ENCODE results near the gene HDGFL2.

HDGFL2 gene

DNA sequence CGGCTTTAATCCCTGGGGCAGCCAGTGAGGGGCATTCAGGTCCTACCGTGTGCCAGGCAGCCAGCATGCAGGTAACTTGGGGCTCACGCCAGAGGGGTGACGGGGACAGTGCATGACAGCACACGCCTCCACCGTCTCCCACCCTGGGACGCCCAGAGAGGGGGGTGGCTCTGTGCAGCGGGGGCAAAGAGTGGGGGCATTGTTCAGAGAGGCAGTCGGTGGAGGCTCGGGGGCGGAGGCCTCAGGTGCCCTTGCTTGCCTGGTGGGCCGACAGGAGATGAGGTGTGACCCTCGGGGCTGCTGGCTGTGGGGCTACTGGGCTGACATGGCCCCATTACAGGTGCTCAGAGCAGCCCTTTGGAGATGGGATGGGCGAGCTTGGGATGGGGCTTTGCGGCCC lies 27.8 kb downstream of the HDGFL2 start:
- DNase-seq = no peak

DNA sequence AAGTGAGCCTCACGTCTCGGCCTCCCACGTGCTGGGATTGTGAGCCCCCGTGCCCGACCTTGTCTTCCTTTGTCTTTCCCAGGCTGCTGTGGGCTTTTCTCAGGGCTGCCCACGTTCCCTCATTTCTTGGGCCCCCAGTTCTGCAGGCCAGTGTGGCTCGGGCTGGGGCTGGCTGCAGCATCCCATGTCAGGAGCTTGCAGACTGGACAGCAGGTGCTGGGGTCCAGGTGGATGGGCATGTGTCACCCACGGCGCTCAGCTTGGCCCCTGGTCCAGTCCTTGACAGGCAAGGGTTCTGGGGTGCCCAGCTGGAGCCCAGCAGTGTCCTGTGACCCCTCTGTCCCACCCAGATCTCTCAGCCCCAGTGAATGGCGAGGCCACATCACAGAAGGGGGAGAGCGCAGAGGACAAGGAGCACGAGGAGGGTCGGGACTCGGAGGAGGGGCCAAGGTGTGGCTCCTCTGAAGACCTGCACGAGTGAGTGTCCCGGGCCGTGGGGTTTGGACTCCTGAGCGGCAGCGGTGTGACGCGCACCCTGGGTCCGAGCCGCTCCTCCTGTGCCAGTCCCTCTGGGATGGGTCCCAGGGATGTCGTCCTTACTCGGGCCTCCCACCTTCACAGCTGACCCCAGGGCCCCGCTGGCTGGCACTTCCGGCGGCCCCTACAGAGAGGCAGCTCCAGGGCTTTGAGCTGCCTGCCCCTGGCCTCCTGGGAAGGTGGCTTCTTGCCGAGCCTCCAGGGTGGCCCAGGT lies 28.9 kb downstream of the HDGFL2 start:
- DNase-seq = no peak

DNA sequence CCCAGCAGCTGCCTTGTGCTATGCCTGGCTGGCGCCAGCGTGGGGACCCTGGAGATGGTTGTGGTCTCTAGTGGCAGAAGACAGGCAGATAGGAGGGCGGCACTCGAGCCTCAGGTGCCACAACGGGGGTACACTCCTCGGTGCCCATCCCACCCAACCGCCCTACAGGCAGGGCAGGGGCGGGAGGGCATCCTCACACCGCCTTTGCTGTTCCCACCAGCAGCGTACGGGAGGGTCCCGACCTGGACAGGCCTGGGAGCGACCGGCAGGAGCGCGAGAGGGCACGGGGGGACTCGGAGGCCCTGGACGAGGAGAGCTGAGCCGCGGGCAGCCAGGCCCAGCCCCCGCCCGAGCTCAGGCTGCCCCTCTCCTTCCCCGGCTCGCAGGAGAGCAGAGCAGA lies 29.6 kb downstream of the HDGFL2 start:
- no peak for DNase-seq

DNA sequence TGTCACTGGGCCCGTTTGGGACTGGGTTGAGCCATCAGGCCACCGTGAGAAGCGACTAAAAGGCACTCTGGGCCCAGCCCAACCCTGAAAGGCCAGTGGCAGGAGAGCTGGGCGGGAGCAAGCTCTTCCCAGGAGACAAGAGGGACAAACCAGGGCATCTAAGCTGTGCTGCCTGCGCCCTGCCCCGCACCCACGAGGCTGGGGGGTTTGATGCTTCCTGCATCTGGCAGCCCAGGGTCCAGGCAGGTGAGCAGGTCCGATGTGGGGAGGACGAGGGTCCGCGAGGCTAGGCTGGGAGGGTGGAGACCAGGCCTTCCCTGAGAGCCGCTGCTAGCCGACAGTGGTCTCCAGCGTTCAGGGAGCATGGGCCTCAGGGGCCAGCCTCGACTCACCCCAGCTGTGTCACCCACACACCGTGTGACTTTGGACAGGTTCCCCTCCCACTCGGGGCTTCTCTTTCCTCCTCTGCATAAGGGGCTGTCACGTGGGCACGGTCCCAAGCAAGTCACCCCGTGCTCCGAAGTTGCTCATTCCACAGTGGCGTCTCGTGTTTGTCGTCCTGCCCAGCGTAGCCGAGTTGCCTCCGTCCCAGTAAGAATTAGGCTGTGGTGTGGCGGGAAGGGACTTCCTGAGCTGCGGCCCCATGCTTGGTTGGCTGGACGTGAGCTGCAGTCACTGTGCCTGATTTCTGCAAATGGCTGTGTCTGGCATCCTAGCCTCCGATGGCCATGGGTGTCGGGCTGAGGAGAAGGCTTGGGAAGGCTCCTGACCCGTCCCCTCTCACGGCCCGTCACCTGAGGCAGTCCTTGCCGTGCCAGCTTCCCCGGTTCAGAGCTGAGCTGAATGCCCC lies 30.4 kb downstream of the HDGFL2 start:
- DNase-seq = no peak

DNA sequence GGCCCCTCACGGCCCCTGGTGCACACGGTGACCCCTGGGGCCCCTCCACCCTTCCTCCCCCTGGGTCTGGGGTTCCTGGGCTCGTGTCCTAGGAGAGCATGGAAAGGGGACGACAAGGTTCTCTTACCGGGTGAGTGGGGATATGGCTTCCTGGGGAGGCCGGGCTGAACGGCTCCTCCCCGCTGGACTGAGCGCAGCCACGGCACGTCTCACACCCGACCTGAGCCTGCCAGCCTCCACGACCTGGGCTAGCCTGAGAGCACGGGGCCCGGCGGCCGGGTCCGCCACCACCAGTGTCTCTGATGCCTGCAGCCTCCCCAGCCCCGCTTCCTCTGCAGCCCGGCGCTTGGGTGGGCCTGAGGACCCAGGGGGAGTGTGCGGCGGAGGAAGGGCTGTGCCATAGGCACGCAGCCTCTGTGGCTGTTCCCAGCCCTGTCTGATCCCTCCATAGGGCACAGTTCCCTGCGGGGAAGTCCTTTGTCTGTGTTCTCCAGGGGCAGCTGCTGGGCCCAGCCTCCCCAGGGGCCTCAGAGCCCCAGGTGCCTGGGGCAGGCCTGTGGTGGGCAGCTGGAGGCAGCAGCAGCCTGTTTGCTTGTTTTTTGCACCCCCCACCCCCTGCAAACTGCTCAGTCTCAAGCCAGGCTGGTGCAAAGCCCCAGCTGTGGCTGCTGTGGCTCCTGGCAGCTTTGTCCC lies 31.2 kb downstream of the HDGFL2 start:
- no peak for DNase-seq

DNA sequence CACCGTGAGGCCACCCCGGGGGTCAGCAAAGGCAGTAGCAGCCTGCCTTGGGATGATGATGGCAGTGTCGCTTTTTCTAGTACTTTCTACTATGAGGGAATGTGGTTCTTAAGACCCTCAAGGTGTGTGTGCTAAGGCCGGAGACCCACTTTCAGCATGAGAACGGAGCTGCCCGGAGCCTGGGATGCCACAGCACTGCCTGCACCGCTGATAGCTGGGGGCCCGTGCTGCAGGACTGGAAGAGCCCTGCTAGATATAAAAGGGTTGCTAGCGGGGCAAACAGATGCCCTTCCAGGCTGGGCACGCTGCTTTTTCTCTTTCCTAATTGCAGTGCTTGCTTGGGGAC lies 31.7 kb downstream of the HDGFL2 start:
- no peak for DNase-seq

DNA sequence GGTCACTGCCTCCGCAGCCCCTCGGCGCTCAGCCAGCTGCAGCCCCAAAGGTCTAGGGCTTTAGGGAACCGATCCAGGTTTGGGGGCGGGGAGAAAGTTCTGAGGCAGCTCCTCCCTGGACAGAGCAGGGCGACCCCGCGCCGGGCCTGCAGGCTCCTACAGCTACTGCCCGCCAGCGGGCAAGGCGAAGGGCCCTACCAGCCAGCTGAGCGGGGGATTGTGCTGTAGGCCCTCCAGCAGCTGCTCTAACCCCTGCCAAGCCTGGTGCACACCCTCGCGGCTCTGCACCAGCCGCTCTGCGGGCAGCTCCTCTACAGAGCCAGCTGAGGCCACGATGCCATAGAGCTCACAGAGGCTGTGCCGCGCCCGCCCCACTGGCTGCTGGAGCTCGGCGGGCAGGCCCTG lies 32.2 kb downstream of the HDGFL2 start:
- no peak for DNase-seq

DNA sequence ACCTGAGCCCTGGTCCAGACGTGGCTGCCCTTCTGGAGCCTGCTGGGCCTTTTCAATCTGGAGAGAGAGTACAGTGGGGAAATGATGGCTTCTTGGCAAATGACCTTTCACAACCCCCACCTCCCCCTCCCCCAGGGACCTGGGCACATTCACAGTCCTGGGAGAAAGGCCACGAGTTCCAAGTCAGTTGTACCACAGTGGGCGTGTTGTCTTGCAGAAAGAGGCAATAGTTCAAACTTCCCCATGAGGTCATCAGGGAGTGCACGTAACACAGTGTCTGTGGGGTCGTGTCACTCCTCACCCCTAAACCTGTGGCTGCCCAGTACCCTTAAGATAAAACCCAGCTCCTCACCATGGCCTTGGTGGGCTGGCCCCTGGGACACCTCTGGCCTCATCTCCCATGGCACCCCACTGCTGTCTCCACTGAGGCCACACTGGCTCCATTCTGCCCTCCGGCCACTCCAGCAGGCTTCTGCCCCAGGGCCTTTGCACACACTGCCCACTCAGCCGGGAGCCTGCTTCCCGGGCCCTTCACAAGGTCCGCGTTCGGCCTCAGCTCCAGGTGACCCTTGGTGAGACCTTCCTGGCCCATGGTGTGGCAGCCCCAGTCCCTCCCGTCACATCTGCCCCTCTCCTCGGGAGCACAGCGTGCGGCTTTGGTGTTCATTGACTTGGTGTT lies 32.9 kb downstream of the HDGFL2 start:
- no peak for DNase-seq

DNA sequence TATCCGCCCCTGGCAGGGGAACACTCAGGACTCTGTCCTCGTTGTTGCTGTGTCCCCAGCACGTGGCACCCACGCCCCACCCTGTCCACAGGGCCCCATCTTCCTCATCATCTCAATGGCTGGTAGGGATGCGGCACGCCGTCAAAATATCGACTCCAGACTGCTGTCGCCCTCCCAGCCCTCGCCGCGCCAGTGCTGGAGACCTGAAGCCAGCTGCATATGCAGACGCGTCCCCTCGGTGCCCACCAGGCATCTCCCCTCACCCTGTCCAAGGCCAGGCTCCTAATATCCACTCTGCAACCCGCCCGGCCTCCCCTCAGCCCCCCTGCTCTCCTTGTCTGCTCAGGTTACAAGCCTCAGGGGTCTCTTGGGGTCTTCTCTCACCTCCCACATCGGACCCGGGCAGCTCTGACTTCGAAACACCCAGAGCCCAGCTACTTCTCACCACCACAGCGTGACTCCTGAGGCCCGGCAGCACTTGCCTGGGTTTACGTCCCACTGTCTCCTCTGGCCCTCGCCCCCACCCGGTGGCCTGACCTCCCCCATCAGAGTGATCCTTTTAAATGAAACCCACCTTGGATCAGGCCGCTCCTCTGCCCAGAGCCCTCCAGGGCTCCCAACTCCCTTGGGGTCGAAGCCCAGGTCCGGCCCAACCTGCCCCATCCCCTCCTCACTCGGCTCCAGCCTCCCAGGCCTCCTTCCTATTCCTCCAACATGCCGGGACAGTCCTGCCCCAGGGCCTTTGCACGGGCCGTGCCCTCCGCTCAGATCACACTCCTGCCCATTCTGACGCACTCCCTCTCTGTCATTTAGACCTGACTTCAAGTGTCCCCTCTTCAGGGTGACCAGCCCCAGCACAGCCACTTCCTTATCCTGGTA lies 33.7 kb downstream of the HDGFL2 start:
- no peak for DNase-seq

DNA sequence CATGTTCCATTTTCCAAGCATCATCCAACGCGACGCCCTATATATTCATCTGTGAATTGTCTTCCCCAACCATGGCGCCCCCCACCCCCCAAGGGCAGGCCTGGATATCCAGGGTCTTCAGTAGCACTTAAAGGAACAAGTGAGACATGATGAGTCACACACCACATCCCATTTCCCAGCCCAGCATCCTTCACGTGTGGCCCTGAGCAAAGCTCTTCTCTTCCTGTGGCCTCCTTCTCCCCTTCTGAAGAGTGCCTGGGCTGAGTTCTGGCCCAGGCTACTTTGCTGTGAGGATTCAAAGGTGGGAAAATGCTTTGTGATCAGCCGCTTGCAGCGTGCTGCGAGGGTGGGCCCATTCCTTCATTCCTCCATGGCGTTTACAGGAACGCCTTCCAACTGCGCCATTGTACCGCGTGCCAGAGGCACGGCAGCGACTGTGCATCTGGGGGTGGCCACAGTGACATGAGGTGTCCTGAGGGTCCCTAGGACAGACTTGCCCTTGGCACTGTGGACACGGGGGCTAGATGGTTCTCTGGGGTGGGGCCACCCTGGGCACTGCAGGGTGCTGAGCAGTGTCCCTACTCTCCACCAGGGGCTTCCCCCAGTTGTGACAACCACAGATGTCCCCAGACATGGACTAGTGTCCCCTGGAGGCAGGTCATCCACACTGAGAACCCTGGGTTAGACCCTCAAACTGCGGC lies 34.5 kb downstream of the HDGFL2 start:
- peak; percentile 76 for DNase-seq

DNA sequence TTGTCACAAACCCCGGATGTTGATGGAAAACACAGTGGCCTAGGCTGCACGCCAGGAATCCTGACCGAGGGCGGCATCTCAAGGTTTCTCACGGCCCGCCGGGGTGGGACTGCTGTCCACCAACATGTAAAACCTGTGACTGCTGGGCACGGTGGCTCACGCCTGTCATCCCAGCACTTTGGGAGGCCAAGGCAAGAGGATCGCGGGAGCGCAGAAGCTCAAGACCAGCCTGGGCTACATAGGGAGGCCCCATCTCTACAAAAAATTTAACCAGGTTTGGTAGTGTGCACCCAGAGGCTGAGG lies 35.0 kb downstream of the HDGFL2 start:
- no peak for DNase-seq

DNA sequence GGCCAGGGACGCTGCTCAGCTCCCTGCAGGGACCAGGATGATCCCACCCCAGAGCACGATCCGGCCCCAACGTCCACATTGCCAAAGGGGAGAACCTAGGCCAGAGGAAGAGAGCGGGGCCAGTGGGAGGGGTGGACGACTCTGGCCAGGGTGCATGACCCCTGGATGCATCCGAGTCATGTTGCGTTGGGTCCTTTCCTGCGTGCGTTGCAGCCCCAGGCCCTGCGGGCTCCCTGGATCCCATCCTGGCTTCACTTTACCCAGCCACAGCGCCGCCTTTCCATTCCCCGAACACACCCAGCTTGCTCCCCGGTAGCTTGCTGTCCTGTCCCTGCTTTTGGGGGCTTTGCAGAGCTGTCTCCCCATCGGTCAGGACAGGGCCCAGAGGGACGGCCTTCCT lies 35.7 kb downstream of the HDGFL2 start:
- no peak for DNase-seq

DNA sequence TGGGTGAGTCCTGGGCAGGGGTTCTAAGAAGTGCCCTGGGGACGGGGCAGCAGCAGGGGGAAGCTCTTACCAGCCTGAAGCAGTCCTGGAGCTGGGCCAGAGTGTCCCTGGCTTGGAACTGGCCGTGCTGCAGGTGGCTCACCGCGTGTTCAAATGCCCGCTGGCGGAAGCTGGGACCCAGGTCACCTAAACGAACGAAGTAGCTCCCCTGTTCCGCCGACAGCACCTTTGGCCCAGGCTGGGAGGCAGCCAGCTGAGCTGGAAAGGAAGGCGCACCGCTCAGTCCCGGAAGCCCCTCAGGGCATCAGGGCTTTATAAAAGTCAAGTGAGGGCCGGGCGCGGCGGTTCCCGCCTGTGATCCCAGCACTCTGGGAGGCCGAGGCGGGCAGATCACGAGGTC lies 36.6 kb downstream of the HDGFL2 start:
- DNase-seq = no peak

DNA sequence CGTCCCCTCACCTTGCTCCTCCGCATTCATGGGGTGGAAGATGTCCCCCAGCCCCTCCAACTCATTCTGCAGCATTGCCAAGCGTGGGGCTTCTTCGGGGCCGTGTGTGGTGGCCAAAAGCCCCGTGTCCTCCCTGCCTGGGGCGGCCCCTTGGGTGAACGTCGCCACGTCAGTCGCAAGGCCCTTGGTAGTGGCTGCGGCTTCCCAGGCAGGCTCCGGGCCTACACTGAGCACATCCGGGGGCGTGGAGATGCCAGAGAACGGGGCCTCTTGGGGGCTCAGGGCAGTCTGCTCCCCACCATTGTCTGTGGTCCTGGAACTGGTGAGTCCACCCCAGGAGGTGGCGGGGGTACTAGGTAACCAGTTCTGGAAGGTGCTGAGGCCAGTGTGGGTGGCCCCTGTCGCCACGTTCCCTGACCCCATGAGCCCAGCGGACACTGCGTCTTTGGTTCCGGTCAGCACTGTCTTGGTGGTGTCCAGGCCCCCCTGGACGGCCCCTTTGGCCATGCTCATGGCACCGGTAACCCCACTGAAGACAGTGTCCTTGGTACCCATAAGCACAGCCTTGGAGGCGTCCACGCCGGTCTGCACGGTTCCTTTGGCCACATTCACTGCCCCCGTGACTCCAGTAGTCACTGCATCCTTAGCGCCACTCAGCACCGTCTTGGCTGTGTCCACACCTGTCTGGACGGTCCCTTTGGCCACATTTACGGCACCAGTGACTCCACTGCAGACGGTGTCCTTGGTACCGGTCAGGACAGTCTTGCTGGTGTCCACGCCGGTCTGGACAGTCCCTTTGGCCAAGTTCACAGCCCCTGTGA lies 38.5 kb downstream of the HDGFL2 start:
- no peak for DNase-seq

DNA sequence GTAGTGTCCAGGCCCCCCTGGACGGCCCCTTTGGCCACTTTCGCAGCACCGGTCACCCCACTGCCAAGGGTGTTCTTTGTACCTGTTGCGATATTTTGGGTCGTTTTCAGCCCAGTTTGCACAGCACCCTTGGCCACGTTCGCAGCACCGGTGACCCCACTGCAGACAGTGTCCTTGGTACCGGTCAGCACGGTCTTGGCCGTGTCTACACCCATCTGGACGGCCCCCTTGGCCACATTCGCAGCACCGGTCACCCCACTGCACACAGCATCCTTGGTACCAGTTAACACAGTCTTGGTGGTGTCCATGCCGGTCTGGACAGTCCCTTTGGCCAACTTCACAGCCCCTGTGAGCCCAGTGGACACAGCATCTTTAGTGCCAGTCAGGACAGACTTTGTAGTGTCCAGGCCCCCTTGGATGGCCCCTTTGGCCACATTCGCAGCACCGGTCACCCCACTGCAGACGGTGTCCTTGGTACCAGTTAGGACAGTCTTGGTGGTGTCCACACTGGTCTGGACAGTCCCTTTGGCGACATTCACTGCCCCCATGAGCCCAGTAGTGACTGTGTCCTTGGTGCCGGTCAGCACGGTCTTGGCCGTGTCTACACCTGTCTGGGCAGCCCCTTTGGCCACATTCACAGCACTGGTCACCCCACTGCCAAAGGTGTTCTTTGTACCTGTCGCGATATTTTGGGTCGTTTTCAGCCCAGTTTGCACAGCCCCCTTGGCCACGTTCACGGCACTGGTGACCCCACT lies 39.4 kb downstream of the HDGFL2 start:
- no peak for DNase-seq

DNA sequence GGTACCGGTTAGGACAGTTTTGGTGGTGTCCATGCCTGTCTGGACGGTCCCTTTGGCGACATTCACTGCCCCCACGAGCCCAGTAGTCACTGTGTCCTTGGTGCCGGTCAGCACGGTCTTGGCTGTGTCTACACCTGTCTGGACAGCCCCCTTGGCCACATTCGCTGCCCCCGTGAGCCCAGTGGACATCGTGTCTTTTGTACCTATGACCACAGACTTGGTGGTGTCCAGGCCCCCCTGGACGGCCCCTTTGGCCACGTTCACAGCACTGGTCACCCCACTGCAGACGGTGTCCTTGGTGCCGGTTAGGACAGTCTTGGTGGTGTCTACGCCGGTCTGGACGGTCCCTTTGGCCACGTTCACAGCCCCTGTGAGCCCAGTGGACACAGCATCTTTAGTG lies 40.0 kb downstream of the HDGFL2 start:
- DNase-seq = no peak

DNA sequence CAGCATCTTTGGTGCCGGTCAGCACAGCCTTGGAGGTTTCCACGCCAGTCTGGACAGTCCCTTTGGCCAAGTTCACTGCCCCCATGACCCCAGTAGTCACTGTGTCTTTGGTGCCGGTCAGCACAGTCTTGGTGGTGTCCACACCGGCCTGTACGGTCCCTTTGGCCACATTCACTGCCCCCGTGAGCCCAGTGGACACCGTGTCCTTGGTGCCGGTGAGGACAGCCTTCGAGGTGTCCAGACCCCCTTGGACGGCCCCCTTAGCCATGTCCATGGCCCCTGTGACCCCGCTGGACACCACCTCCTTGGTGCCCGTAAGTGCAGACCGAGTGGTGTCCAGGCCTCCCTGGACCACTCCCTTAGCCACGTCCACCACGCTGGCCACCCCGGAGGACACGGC lies 41.2 kb downstream of the HDGFL2 start:
- DNase-seq = no peak

DNA sequence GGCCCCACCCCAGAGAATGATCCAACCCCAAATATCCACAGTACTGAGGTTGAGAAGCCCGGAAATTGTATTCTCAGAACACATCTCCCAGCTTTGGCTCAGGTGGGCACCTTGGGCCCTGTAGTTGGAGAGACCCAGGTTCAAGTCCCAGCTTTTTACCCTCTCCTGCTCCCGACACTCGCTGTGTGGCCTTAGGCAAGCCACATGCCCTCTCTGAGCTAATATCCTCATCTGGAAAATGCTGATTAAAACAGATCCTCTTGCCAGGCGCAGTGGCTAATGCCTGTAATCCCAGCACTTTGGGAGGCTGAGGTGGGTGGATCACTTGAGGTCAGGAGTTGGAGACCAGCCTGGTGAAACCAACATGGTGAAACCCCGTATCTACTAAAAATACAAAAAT lies 43.6 kb downstream of the HDGFL2 start:
- no peak for DNase-seq

DNA sequence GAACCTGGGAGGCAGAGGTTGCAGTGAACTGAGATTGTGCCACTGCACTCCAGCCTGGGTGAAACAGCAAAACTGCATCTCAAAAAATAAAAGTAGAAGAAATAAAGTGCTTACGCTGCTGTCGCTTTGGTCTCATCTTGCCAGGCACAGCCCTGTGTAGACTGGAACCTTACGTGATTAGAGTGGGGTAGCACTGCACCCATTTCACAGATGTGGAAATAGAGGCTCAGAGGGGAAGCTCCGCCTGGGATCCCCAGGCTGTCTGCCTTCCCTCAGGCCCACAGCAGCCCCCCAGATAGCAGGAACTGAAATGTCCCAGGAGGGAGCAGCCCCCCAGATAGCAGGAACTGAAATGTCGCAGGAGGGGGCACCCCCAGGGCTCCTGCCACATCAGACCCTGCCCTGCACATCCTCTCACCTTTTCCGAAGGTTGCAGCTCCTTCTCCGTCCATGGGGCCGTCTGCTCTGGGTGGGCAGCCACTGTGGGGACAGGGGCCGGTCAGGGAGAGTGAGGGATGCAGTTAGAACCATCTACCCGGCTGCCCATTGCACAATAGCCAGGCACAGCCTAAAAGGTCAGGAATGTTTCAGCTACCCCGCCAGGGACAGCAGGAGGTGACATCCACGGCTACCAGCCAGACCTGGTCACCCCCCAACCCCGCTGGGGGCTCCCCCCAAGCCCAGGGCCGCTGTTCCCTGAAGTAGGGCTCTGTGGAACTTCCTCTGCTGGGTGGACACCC lies 44.3 kb downstream of the HDGFL2 start:
- no peak for DNase-seq

DNA sequence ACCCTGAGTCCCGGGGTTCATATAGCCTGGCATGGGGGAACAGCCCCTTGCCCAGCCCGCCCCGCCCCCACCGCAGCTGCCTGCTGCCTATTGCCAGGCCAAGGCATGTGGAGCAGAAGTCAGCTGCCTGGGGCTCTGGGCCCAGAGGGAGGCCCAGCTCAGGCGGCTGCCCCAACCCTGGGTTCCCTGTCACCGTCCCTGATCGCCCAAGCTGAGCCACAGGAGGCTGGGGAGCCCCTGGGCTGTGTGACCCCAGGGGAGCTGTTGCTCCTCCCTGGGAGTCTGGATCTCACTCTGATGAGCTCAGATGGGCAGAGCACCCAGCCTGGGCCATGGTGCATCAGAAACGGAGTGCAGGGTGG lies 44.8 kb downstream of the HDGFL2 start:
- DNase-seq = no peak

Measured in EL (cell line).